CD14-positive monocyte (primary cell): ENCODE results near the gene TAAR8. TPM values are rescaled to one million over a fixed set of nuclear protein-coding genes. Genes with fewer than 3 reads are reported as not detected.

ENCODE experiments used
- DNase-seq, 3 donors: peaks; one replicate each; pipeline ENCODE4 v3.0.0-alpha.2; 2011 to 2022
- H2AFZ ChIP-seq: 2 replicates; pipeline ENCODE4 v1.6.0; 2012; ENCODE audit warnings: mild to moderate bottlenecking, low read depth, low read length, inconsistent platforms; ENCODE audit not compliant: insufficient read depth, poor library complexity, severe bottlenecking
- H3K27ac ChIP-seq, 2 donors: 1 replicate in 1 of 2; 2 replicates in 1 of 2; pipeline ENCODE4 v1.5.1; 2012 to 2013; ENCODE audit warnings: low read length in 2 of 2, control low read depth in 1 of 2, inconsistent platforms in 1 of 2, low read depth in 1 of 2, mild to moderate bottlenecking in 1 of 2
- H3K27me3 ChIP-seq, 2 donors: one replicate each; pipeline versions ENCODE4 v1.6.0 to v1.6.1; 2011 to 2013; ENCODE audit warnings: low read length in 2 of 2; ENCODE audit not compliant: control insufficient read depth in 2 of 2, insufficient read depth in 2 of 2
- H3K36me3 ChIP-seq, 2 donors: replicated peaks in 1 of 2; 1 replicate in 1 of 2; 2 replicates in 1 of 2; pipeline versions ENCODE4 v1.5.1 to v1.6.1; 2012 to 2013; ENCODE audit warnings: low read length in 2 of 2, control low read depth in 1 of 2, inconsistent platforms in 1 of 2, mild to moderate bottlenecking in 1 of 2; ENCODE audit not compliant: insufficient read depth in 2 of 2, control insufficient read depth in 1 of 2
- H3K4me1 ChIP-seq, 2 donors: 1 replicate in 1 of 2; 2 replicates in 1 of 2; pipeline versions ENCODE4 v1.5.1 to v1.6.1; 2012 to 2013; ENCODE audit warnings: low read length in 2 of 2, control low read depth in 1 of 2, inconsistent platforms in 1 of 2, mild to moderate bottlenecking in 1 of 2, moderate library complexity in 1 of 2; ENCODE audit not compliant: insufficient read depth in 2 of 2, control insufficient read depth in 1 of 2
- H3K4me2 ChIP-seq: replicated peaks from 2 replicates; pipeline ENCODE3; 2012; ENCODE audit warnings: low read length, moderate library complexity, mild to moderate bottlenecking; ENCODE audit not compliant: poor library complexity, severe bottlenecking; ENCODE audit errors: extremely low read depth
- H3K4me3 ChIP-seq, 3 experiments: fragments of 200-600 bp in 1 of 3; sonication (generic) in 1 of 3; replicated peaks in 1 of 3; 1 replicate in 2 of 3; 2 replicates in 1 of 3; pipeline ENCODE4 v1.5.1; 2011 to 2013; ENCODE audit warnings: low read length in 3 of 3, mild to moderate bottlenecking in 3 of 3, control low read depth in 2 of 3, low read depth in 2 of 3, inconsistent platforms in 1 of 3, moderate library complexity in 1 of 3
- H3K79me2 ChIP-seq: 2 replicates; pipeline ENCODE4 v1.6.0; 2012; ENCODE audit warnings: mild to moderate bottlenecking, control low read depth, inconsistent platforms, low read length, moderate library complexity; ENCODE audit not compliant: insufficient read depth
- H3K9ac ChIP-seq: 2 replicates; pipeline ENCODE4 v1.6.0; 2017; ENCODE audit warnings: low read length, mild to moderate bottlenecking; ENCODE audit not compliant: insufficient read depth, poor library complexity, severe bottlenecking
- H3K9me3 ChIP-seq, 2 donors: replicated peaks in 1 of 2; 1 replicate in 1 of 2; 2 replicates in 1 of 2; pipeline versions ENCODE4 v1.5.1 to v1.6.1; 2012 to 2013; ENCODE audit warnings: low read length in 2 of 2, control low read depth in 1 of 2; ENCODE audit not compliant: control insufficient read depth in 1 of 2, insufficient read depth in 1 of 2
- H4K20me1 ChIP-seq: 2 replicates; pipeline ENCODE4 v1.6.0; 2012; ENCODE audit warnings: mild to moderate bottlenecking, low read length, control low read depth, moderate library complexity; ENCODE audit not compliant: insufficient read depth
- H3K27ac Mint-ChIP-seq, 7 donors: one replicate each; pipeline ENCODE4 v1.8.0; 2020; ENCODE audit warnings: mild to moderate bottlenecking in 7 of 7, mixed read lengths in 7 of 7, moderate library complexity in 6 of 7, inconsistent platforms in 2 of 7
- H3K27me3 Mint-ChIP-seq, 3 donors: one replicate each; pipeline ENCODE4 v1.8.0; 2021 to 2022; ENCODE audit warnings: low read depth in 3 of 3, mild to moderate bottlenecking in 3 of 3, mixed read lengths in 3 of 3, moderate library complexity in 3 of 3, inconsistent platforms in 1 of 3
- H3K36me3 Mint-ChIP-seq, 2 donors: one replicate each; pipeline ENCODE4 v1.8.0; 2020; ENCODE audit warnings: mixed read lengths in 2 of 2, inconsistent platforms in 1 of 2, mild to moderate bottlenecking in 1 of 2
- H3K4me1 Mint-ChIP-seq: one replicate; pipeline ENCODE4 v1.8.0; 2020; ENCODE audit warnings: mild to moderate bottlenecking, mixed read lengths
- H3K4me3 Mint-ChIP-seq, 2 donors: one replicate each; pipeline ENCODE4 v1.8.0; 2020; ENCODE audit warnings: mild to moderate bottlenecking in 2 of 2, mixed read lengths in 2 of 2, moderate library complexity in 1 of 2
- H3K9me3 Mint-ChIP-seq, 7 donors: one replicate each; pipeline ENCODE4 v1.8.0; 2020 to 2022; ENCODE audit warnings: mixed read lengths in 7 of 7, mild to moderate bottlenecking in 6 of 7, moderate library complexity in 6 of 7, inconsistent platforms in 2 of 7
- WGBS: methylation state at CpG from one replicate; pipeline ENCODE4 v1.1.5; 2013; ENCODE audit warnings: missing lambda C conversion rate; ENCODE audit not compliant: insufficient coverage; 5-methylcytosine and 5-hydroxymethylcytosine counted together
- intact Hi-C, 2 donors: fragments of 100-400 bp; cut with micrococcal nuclease; formaldehyde crosslinking; loops; one replicate each; pipeline versions ENCODE4 v1.15.0 to v1.15.1; 2023
- polyA plus RNA-seq, 3 donors: library from polyadenylated mRNA; depleted of rRNA in 1 of 3; unstranded in 2 of 3; stranded (reverse) in 1 of 3; fragments of 300-500 nt in 2 of 3; fragments of >200 nt in 1 of 3; fragmentation: Illumina TruSeq in 2 of 3; gene quantifications; 1 replicate in 2 of 3; 2 replicates in 1 of 3; pipeline ENCODE4 v1.2.3, GENCODE V29; 2012 to 2021
- TF ChIP-seq, protein P1 (sequence below): fragments of 200-600 bp; IDR thresholded peaks from one replicate; pipeline ENCODE4 v1.8.0; 2022; ENCODE audit warnings: antibody characterized with exemption, mild to moderate bottlenecking

TAAR8 gene
- polyA plus RNA-seq, 3 donors, result not detected

DNA sequence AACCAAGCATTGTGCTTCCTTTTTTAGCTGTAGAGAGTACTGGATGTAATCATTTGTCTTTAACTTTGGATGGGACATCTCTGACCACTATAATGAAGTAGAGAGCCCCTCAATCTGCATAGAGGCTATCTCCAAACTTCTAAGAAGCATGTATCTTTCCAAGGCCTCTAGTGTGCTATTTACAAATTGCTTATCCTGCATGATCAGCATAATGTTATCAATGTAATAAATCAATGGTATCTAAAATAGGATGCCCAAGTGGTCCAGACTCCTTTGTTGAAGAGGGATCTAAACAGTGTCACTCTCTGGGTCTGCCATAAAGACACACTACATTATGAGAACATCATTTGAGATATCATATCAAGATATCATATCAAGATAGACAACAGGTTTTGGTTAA, 7.6 kb upstream of the TAAR8 start:
- DNase-seq, result no peak
- H3K27me3 ChIP-seq, result peaks cover 3 to 16% of the 10 kb centered on the region in 2 donors
- H3K27ac ChIP-seq, result no peak overlapping the region
- no peaks in the 10 kb centered on the region for H3K36me3 Mint-ChIP-seq
- H3K4me1 Mint-ChIP-seq, result no peaks in the 10 kb centered on the region
- no peaks in the 10 kb centered on the region for H3K9me3 ChIP-seq
- no peak overlapping the region for H3K4me3 Mint-ChIP-seq
- H4K20me1 ChIP-seq, result no peaks in the 10 kb centered on the region
- H3K4me3 ChIP-seq, result no peak overlapping the region
- TF ChIP-seq, protein P1, sequence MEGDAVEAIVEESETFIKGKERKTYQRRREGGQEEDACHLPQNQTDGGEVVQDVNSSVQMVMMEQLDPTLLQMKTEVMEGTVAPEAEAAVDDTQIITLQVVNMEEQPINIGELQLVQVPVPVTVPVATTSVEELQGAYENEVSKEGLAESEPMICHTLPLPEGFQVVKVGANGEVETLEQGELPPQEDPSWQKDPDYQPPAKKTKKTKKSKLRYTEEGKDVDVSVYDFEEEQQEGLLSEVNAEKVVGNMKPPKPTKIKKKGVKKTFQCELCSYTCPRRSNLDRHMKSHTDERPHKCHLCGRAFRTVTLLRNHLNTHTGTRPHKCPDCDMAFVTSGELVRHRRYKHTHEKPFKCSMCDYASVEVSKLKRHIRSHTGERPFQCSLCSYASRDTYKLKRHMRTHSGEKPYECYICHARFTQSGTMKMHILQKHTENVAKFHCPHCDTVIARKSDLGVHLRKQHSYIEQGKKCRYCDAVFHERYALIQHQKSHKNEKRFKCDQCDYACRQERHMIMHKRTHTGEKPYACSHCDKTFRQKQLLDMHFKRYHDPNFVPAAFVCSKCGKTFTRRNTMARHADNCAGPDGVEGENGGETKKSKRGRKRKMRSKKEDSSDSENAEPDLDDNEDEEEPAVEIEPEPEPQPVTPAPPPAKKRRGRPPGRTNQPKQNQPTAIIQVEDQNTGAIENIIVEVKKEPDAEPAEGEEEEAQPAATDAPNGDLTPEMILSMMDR, result no peak
- intact Hi-C loops, result loop anchor here in 1 of 2 donors (10.0 kb wide), 1 partner anchor 1370 kb away; no protein-coding TSS in a partner anchor
- H3K79me2 ChIP-seq, result no peaks in the 10 kb centered on the region
- H2AFZ ChIP-seq, result no peak overlapping the region
- no peak overlapping the region for H3K9ac ChIP-seq
- no peak overlapping the region for H3K27ac Mint-ChIP-seq
- H3K4me2 ChIP-seq, result no peak overlapping the region
- H3K9me3 Mint-ChIP-seq, result no peaks in the 10 kb centered on the region
- no peaks in the 10 kb centered on the region for H3K4me1 ChIP-seq
- peaks cover 2 to 15% (median 6%) of the 10 kb centered on the region in 3 donors for H3K27me3 Mint-ChIP-seq
- H3K36me3 ChIP-seq, result no peaks in the 10 kb centered on the region

DNA sequence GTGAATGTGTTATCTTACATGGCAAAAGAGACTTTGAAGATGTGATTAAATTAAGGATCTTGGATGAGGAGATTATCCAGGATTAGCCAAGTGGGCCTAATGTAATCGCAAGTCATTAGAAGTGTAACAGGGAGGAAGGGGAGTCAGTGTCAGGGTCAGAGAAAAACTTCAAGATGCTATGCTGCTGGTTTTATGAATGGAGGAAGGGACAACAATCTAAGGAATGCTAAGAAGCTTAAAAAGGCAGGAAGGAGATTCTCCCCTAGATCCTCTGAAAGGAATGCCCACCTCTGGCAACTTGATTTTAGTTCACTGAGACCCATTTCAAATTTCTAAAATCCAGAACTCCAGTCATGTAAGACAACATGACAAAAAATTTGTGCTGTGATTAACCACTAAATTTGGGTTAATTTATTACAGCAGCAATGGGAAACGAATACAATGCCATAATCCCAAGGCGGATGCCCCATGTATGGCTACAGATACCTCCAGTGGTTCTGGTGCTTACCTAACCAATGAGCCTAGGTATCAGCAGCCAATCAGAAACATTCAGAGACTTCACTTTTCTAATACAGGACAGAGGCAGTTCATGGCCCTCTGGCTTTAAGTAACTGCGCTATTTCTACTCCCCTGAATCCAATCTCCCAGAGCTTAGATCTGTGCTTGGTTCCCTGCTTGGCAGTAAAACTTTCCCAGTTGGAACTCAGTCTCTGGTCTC, 3.6 kb upstream of the TAAR8 start:
- Histone ChIP-seq H3K27ac (no peak overlapping the region), H3K27me3 (no peaks in the 10 kb centered on the region), H2AFZ (no peak overlapping the region), H4K20me1 (no peaks in the 10 kb centered on the region), H3K4me3 (no peak overlapping the region), H3K36me3 (no peaks in the 10 kb centered on the region), H3K4me1 (no peaks in the 10 kb centered on the region), H3K9me3 (no peaks in the 10 kb centered on the region), H3K4me2 (no peak overlapping the region), H3K9ac (no peak overlapping the region), H3K79me2 (no peaks in the 10 kb centered on the region)
- intact Hi-C loops, result loop anchor here in 1 of 2 donors (10.0 kb wide), 1 partner anchor 1366 kb away; no protein-coding TSS in a partner anchor
- no peak overlapping the region for H3K27ac Mint-ChIP-seq
- no peak for DNase-seq
- no peaks in the 10 kb centered on the region for H3K9me3 Mint-ChIP-seq
- H3K4me3 Mint-ChIP-seq, result no peak overlapping the region
- 100% methylated on average over 4 of the region's 4 CpGs for WGBS
- TF ChIP-seq, protein P1, result no peak
- no peaks in the 10 kb centered on the region for H3K4me1 Mint-ChIP-seq
- H3K27me3 Mint-ChIP-seq, result peaks cover 2 to 6% (median 5%) of the 10 kb centered on the region in 3 donors
- H3K36me3 Mint-ChIP-seq, result no peaks in the 10 kb centered on the region
